ENCODE measurements around the gene ZNF37A. TPM values are rescaled to one million over a fixed set of nuclear protein-coding genes. Genes with fewer than 3 reads are reported as not detected.
"Not testable (repeated sequence)": the region's sequence is repeated elsewhere in the genome, so short reads cannot be mapped to it uniquely, and the experiment has no call there.

Gene ZNF37A
- total RNA-seq, 3 donors from 2014 or later: 14.2 to 32.1 (median 21.3) TPM

DNA sequence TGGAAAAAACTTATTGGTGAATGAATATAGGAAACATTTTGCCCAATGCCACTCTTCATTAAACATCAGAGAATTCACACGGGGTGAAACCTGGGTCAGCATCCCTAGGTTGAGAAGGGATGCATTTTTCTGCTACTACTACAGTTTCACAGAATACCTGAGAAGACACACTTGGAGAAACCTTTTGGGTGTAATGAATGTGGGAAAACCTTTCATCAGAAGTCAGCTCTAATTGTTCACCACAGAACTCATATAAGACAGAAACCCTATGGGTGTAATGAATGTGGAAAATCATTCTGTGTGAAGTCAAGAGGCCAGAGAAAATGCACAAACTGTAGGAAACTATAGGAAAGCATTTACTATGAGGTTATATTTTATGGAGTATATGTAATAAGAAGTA is 24.9 kb downstream of the ZNF37A start:
- no peaks in the 10 kb centered on the region for H3K27me3 ChIP-seq
- TF ChIP-seq POLR2A (IDR thresholded peaks at IDR 0.05) (no peak), POLR2AphosphoS5 (IDR thresholded peaks at IDR 0.05) (no peak)
- TF ChIP-seq, protein P1, sequence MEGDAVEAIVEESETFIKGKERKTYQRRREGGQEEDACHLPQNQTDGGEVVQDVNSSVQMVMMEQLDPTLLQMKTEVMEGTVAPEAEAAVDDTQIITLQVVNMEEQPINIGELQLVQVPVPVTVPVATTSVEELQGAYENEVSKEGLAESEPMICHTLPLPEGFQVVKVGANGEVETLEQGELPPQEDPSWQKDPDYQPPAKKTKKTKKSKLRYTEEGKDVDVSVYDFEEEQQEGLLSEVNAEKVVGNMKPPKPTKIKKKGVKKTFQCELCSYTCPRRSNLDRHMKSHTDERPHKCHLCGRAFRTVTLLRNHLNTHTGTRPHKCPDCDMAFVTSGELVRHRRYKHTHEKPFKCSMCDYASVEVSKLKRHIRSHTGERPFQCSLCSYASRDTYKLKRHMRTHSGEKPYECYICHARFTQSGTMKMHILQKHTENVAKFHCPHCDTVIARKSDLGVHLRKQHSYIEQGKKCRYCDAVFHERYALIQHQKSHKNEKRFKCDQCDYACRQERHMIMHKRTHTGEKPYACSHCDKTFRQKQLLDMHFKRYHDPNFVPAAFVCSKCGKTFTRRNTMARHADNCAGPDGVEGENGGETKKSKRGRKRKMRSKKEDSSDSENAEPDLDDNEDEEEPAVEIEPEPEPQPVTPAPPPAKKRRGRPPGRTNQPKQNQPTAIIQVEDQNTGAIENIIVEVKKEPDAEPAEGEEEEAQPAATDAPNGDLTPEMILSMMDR (IDR thresholded peaks at IDR 0.05): no peak
- H3K4me1 ChIP-seq: no peaks in the 10 kb centered on the region
- DNase-seq (ENCODE audit: low spot score in 2 of 2): no peak
- peaks cover 14% of the 10 kb centered on the region for H3K36me3 ChIP-seq
- intact Hi-C loops (cut with DNase I; ENCODE audit: low total_unique reads): loop anchor here (10.0 kb wide), 1 partner anchor 1106 kb away; no protein-coding TSS in a partner anchor
- H3K9me3 ChIP-seq: peaks cover 96 to 100% of the 10 kb centered on the region in 2 donors
- H3K4me3 ChIP-seq: no peak overlapping the region
- no peak overlapping the region for H3K27ac ChIP-seq

DNA sequence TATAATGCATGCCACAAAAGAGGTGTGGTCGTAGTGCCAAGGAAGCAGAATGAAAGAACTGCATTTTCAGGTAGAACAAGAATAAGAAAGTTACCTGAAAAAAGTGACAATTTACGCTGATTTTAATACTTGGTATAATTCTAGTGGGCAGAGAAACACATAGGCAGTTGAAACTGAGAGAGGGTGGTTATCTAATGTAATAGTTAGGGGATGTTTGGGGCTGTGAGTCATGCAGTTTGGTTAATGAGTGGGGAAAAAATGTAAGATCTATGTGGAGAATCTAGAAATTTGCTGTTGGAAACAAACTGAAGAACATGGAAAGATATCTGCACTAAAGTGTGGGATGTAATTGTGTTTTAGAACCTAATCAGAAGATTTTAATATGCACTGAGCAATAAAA is 33.7 kb downstream of the ZNF37A start:
- Histone ChIP-seq H3K9me3 (peaks cover 65 to 98% of the 10 kb centered on the region in 2 donors), H3K4me3 (no peak overlapping the region), H3K36me3 (no peaks in the 10 kb centered on the region), H3K27ac (no peak overlapping the region), H3K4me1 (no peaks in the 10 kb centered on the region), H3K27me3 (no peaks in the 10 kb centered on the region)
- intact Hi-C loops (cut with DNase I; ENCODE audit: low total_unique reads): no loop called here
- DNase-seq (ENCODE audit: low spot score in 2 of 2): no peak
- TF ChIP-seq POLR2A (IDR thresholded peaks at IDR 0.05): no peak
- TF ChIP-seq, protein P1 (IDR thresholded peaks at IDR 0.05): no peak
- no peak for TF ChIP-seq POLR2AphosphoS5 (IDR thresholded peaks at IDR 0.05)

DNA sequence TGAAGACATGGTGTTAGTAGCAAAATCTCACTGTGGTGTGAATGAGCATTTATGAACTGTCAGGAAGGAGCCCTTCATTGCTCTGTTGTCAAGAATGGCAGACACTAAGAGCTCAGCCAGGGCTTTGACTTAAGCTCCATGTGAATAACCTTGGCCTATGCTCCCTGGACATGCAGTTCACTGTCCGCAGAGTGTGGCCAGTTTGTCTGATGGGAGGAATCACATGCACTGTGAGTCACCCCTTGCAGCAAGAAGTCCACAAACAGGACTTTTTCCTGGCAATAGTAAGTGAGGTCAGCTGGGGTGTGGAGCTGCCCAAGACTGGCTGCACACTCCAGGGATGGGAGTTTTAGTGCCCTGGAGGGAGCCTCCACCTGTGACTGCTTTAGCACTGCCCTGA is 49.5 kb downstream of the ZNF37A start:
- TF ChIP-seq POLR2A (IDR thresholded peaks at IDR 0.05): no peak
- TF ChIP-seq, protein P1 (IDR thresholded peaks at IDR 0.05): no peak
- no peak for TF ChIP-seq POLR2AphosphoS5 (IDR thresholded peaks at IDR 0.05)
- Histone ChIP-seq H3K27me3 (no peaks in the 10 kb centered on the region), H3K4me1 (no peaks in the 10 kb centered on the region), H3K4me3 (no peak overlapping the region), H3K36me3 (no peaks in the 10 kb centered on the region), H3K27ac (no peak overlapping the region), H3K9me3 (peaks cover 12 to 22% of the 10 kb centered on the region in 2 donors)
- intact Hi-C loops (cut with DNase I; ENCODE audit: low total_unique reads): no loop called here
- DNase-seq (ENCODE audit: low spot score in 2 of 2): no peak

DNA sequence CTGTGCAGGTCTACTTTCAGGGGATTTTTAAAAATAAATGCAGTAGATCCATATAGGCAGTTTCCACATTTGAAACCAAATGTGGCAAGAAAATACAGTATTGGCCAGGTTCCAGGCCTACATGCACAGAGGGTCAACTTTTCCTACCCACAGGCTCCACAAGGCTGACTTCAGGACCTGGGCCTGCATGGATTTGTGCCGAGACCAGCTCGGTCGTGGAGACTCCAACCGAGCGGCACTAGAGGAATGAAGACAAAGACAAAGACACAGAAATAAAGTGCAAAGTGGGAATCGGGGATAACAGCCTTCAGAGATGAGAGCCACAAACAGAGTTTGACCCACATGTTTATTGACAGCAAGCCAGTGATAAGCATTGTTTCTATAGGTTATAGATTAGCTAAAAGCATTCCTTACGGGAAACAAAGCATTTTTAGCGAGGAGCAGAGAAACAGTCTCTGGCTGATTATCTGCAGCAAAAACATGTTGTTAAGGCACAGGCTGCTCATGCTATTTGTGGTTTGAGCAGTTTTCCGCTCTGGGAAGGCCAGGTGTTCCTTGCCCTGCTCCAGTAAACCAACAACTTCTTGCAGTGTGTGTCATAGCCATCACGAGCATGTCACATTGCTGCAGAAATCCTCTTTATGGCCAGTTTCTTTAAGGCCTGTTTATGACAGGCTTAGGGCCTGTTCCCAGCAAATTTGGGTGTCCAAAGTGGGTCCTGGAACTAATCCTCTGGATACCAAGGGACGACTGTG is 52.6 kb downstream of the ZNF37A start:
- no peak overlapping the region for H3K27ac ChIP-seq
- H3K27me3 ChIP-seq: no peaks in the 10 kb centered on the region
- H3K4me1 ChIP-seq: no peaks in the 10 kb centered on the region
- TF ChIP-seq, protein P1 (IDR thresholded peaks at IDR 0.05): no peak
- no peak for TF ChIP-seq POLR2AphosphoS5 (IDR thresholded peaks at IDR 0.05)
- TF ChIP-seq POLR2A (IDR thresholded peaks at IDR 0.05): no peak
- H3K9me3 ChIP-seq: peaks cover 21 to 23% of the 10 kb centered on the region in 2 donors
- DNase-seq (ENCODE audit: low spot score in 2 of 2): no peak
- intact Hi-C loops (cut with DNase I; ENCODE audit: low total_unique reads): no loop called here
- H3K36me3 ChIP-seq: no peaks in the 10 kb centered on the region
- no peak overlapping the region for H3K4me3 ChIP-seq

DNA sequence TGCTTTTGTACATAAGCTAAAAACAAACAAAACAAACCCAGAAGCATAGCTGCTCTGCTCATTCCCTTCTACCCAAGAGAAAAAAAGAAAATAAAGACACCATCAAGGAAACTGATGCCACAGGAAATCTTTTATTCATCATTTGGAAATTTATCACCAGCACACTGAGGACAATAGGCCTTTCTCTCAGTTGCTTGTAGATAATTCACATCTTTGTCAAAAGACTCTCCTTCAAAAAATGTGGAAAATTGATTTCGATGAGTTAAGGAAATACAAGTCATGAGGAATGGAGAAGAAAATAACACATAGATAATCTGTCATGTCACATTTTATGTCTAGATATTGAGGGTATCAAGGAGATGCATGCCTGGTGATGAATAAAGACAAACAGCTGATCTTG is 53.5 kb downstream of the ZNF37A start:
- intact Hi-C loops (cut with DNase I; ENCODE audit: low total_unique reads): no loop called here
- TF ChIP-seq POLR2AphosphoS5 (IDR thresholded peaks at IDR 0.05) (no peak), POLR2A (IDR thresholded peaks at IDR 0.05) (no peak)
- TF ChIP-seq, protein P1 (IDR thresholded peaks at IDR 0.05): no peak
- no peaks in the 10 kb centered on the region for H3K27me3 ChIP-seq
- peaks cover 15 to 21% of the 10 kb centered on the region in 2 donors for H3K9me3 ChIP-seq
- H3K36me3 ChIP-seq: no peaks in the 10 kb centered on the region
- no peak overlapping the region for H3K4me3 ChIP-seq
- DNase-seq (ENCODE audit: low spot score in 2 of 2): no peak
- H3K27ac ChIP-seq: no peak overlapping the region
- no peaks in the 10 kb centered on the region for H3K4me1 ChIP-seq

DNA sequence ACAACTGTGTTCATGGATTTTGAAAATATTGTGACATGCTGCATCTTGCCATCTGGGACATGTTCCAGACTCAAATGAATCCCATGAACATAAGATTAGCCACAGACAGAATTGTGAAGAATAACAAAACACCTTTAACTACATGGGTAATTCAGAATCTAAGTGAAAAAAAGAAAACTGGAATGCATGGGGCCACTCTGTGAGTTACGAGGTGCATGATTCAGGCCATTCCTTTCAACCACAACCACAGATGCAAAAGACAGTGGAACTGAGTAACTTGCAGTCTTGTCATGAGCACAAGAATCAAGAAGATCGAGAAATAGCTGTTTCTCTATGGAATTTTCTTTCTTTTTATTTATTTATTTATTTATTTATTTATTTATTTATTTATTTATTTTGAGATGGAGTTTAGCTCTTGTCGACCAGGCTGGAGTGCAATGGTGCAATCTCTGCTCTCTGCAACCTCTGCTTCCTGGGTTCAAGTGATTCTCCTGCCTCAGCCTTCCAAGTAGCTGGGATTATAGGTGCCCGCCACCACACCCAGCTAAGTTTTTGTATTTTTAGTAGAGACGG is 56.8 kb downstream of the ZNF37A start:
- peaks cover 9 to 25% of the 10 kb centered on the region in 2 donors for H3K9me3 ChIP-seq
- intact Hi-C loops (cut with DNase I; ENCODE audit: low total_unique reads); DNase-seq (ENCODE audit: low spot score in 2 of 2); H3K27me3 ChIP-seq; H3K4me1 ChIP-seq; H3K36me3 ChIP-seq; H3K4me3 ChIP-seq; H3K27ac ChIP-seq: not testable (repeated sequence)
